Measurements from ENCODE around the gene DGCR6.

DNA sequence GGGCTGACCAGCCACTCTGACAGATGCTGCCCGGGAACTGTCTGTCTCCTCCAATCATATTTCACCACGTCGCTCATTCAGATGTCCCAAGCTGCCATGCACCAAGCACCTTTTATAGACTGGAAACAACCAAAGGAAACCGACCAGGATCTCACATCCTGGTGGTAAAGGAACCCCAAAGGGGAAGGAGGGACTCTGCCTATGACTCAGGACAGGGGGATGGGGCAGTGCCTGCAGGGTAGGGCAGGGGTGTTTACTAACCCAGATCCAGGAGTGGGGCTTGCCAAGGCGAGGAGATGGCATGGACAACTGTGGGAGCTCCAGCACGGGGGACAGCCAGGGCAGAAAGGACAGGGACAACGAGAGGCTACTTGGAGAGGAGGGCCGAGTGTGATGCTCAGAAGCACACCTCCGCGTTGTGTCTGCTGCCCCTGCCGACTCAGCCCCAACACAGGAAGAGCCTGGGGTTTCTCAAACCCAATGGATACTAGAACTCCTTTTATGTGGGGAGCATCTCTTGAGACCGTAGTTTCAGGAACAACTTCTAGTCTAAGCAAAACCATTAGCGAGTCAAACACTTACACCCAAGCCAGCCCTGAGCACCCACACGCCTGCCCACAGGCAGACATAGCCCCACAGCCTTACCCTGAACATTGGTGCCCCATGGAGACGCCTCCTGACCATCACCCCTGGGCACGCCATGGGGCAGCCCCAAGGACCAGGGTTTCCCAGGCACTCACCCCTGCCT lies 26.0 kb downstream of the DGCR6 start:
- TF ChIP-seq POLR2A (IDR thresholded peaks at IDR 0.05) (no peak), EP300 (IDR thresholded peaks at IDR 0.05) (no peak)
- TF ChIP-seq, protein P1, sequence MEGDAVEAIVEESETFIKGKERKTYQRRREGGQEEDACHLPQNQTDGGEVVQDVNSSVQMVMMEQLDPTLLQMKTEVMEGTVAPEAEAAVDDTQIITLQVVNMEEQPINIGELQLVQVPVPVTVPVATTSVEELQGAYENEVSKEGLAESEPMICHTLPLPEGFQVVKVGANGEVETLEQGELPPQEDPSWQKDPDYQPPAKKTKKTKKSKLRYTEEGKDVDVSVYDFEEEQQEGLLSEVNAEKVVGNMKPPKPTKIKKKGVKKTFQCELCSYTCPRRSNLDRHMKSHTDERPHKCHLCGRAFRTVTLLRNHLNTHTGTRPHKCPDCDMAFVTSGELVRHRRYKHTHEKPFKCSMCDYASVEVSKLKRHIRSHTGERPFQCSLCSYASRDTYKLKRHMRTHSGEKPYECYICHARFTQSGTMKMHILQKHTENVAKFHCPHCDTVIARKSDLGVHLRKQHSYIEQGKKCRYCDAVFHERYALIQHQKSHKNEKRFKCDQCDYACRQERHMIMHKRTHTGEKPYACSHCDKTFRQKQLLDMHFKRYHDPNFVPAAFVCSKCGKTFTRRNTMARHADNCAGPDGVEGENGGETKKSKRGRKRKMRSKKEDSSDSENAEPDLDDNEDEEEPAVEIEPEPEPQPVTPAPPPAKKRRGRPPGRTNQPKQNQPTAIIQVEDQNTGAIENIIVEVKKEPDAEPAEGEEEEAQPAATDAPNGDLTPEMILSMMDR (IDR thresholded peaks at IDR 0.05), result no peak
